ENCODE results near the gene RASGRP2.

RASGRP2 gene

GRCh38 chr11:64757549-64758329 lies 13.8 kb upstream of the RASGRP2 start:
- no peak for DNase-seq (ENCODE audit: low read depth in 3 of 3)

GRCh38 chr11:64755681-64756361 lies 11.9 kb upstream of the RASGRP2 start:
- DNase-seq (ENCODE audit: low read depth in 3 of 3): no peak

- DNase-seq (ENCODE audit: low read depth in 3 of 3): no peak
Measured at GRCh38 chr11:64754919-64755662, 11.1 kb upstream of the RASGRP2 start.

- DNase-seq (ENCODE audit: low read depth in 3 of 3): no peak
Measured at GRCh38 chr11:64754124-64754918, 10.4 kb upstream of the RASGRP2 start.

GRCh38 chr11:64753380-64754123 lies 9.6 kb upstream of the RASGRP2 start:
- no peak for DNase-seq (ENCODE audit: low read depth in 3 of 3)

- no peak for DNase-seq (ENCODE audit: low read depth in 3 of 3)
Measured at GRCh38 chr11:64753019-64753379, 9.1 kb upstream of the RASGRP2 start.

GRCh38 chr11:64752175-64752970 lies 8.4 kb upstream of the RASGRP2 start:
- no peak for DNase-seq (ENCODE audit: low read depth in 3 of 3)

GRCh38 chr11:64751580-64751979 lies 7.6 kb upstream of the RASGRP2 start:
- no peak for DNase-seq (ENCODE audit: low read depth in 3 of 3)

GRCh38 chr11:64751136-64751535 lies 7.2 kb upstream of the RASGRP2 start:
- DNase-seq (ENCODE audit: low read depth in 3 of 3): no peak

GRCh38 chr11:64750361-64751054 lies 6.6 kb upstream of the RASGRP2 start:
- no peak for DNase-seq (ENCODE audit: low read depth in 3 of 3)

- DNase-seq (ENCODE audit: low read depth in 3 of 3): no peak
Measured at GRCh38 chr11:64747961-64748665, 4.2 kb upstream of the RASGRP2 start.

- DNase-seq (ENCODE audit: low read depth in 3 of 3): no peak
Measured at GRCh38 chr11:64746486-64746885, 2.5 kb upstream of the RASGRP2 start.

GRCh38 chr11:64745521-64746328 lies 1.8 kb upstream of the RASGRP2 start:
- DNase-seq (ENCODE audit: low read depth in 3 of 3): peak in 2 of 3 experiments; percentile 49 to 64

- DNase-seq (ENCODE audit: low read depth in 3 of 3): peak in 2 of 3 experiments; percentile 42 to 60
Measured at GRCh38 chr11:64745189-64745520, 1.2 kb upstream of the RASGRP2 start.

GRCh38 chr11:64744544-64745188 lies 724 bp upstream of the RASGRP2 start:
- DNase-seq (ENCODE audit: low read depth in 3 of 3): no peak

GRCh38 chr11:64742889-64743590 lies 902 bp downstream of the RASGRP2 start:
- DNase-seq (ENCODE audit: low read depth in 3 of 3): peak; percentile 54 to 74 (median 58)
